SK-N-MC (cell line): ENCODE measurements around the gene MFAP3L.

ENCODE experiments used
- DNase-seq: peaks from one replicate; pipeline ENCODE4 v3.0.0-alpha.2; 2011; ENCODE audit warnings: low read depth, low spot score
- H3K27ac ChIP-seq: fragments of 200-600 bp; sonication (generic); 2 replicates; pipeline ENCODE4 v1.5.1; 2016; ENCODE audit warnings: mixed run types
- H3K36me3 ChIP-seq: fragments of 200-600 bp; sonication (generic); 2 replicates; pipeline ENCODE4 v1.6.1; 2017; ENCODE audit warnings: antibody characterized with exemption, low read length, mixed read lengths; ENCODE audit not compliant: insufficient read depth
- H3K4me3 ChIP-seq: fragments of 200-600 bp; sonication (generic); 2 replicates; pipeline ENCODE4 v1.5.1; 2016
- H3K9ac ChIP-seq: fragments of 200-600 bp; sonication (generic); 2 replicates; pipeline ENCODE4 v1.8.0; 2017; ENCODE audit warnings: mixed run types, mixed read lengths; ENCODE audit not compliant: insufficient read length
- H3K9me3 ChIP-seq: fragments of 200-600 bp; sonication (generic); 2 replicates; pipeline ENCODE4 v1.6.1; 2017; ENCODE audit warnings: low read depth, mild to moderate bottlenecking, antibody characterized with exemption, low read length, moderate library complexity, mixed read lengths
- EZH2 ChIP-seq: fragments of 200-600 bp; sonication (generic); IDR thresholded peaks from one replicate; pipeline ENCODE4 v1.6.1; 2017; ENCODE audit warnings: antibody characterized with exemption
- FOXP2 ChIP-seq: optimal IDR thresholded peaks from 2 replicates; pipeline ENCODE3; 2011; ENCODE audit warnings: mild to moderate bottlenecking, moderate library complexity; ENCODE audit not compliant: insufficient read depth; ENCODE audit errors: extremely low read length, control extremely low read depth
- POLR2AphosphoS5 ChIP-seq: IDR thresholded peaks from 2 replicates; pipeline ENCODE4 v1.6.1; 2012; ENCODE audit warnings: mild to moderate bottlenecking, low read depth, low read length, borderline replicate concordance

MFAP3L gene

DNA sequence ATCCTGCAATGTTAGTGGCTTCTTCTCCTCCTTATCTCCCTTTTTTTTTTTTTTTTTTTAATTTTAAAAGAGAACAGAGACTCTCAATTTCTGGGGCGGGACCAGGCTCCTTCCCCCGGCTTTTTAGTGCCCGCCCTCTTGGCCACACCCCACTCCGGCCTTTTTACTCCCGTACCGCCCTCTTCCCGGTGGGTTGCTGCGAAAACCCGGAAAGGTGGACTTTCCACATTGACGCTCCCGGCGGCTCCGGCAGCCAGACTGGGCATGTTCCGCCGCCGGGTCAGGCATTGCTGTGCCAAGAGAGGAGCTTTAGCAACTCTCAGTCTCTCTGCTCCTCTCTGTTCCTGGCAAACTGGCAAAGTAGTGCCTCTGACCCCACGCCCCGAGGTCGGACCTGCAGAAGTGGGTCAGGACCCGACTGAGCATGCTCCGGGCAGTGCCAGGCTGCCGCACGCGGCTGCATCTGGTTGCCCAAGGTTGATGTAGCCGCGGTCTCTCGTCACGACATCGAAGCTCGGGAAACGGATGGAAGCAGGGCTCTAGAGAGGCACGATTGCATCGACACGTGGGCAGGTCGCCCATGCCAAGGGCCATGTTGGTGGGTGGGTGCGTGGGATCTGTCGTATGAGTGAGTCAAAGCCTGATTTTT, 1.1 kb upstream of the MFAP3L start:
- TF ChIP-seq POLR2AphosphoS5, result no peak
- TF ChIP-seq FOXP2, result peak; percentile 35
- no peak for TF ChIP-seq EZH2
- Histone ChIP-seq H3K4me3 (peak overlapping the region; percentile 93), H3K27ac (peak overlapping the region; percentile 39; the same call in 1 of the 2 replicates), H3K9me3 (no peaks in the 10 kb centered on the region), H3K36me3 (no peaks in the 10 kb centered on the region), H3K9ac (peak overlapping the region; percentile 80)
- DNase-seq, result peak; percentile 80

GRCh38 chr4:170025523-170026252, 507 bp downstream of the MFAP3L start:
- peak overlapping the region; percentile 93 for H3K4me3 ChIP-seq
- H3K9ac ChIP-seq, result peak overlapping the region; percentile 24
- no peak for DNase-seq
- no peak for TF ChIP-seq POLR2AphosphoS5
- H3K27ac ChIP-seq, result no peak overlapping the region
- H3K9me3 ChIP-seq, result no peaks in the 10 kb centered on the region
- no peaks in the 10 kb centered on the region for H3K36me3 ChIP-seq

GRCh38 chr4:170022211-170022610, 4.0 kb downstream of the MFAP3L start:
- Histone ChIP-seq H3K4me3 (no peak overlapping the region), H3K9ac (no peak overlapping the region), H3K9me3 (no peaks in the 10 kb centered on the region), H3K27ac (no peak overlapping the region), H3K36me3 (no peaks in the 10 kb centered on the region)
- no peak for DNase-seq
- no peak for TF ChIP-seq EZH2
- no peak for TF ChIP-seq POLR2AphosphoS5
- no peak for TF ChIP-seq FOXP2

DNA sequence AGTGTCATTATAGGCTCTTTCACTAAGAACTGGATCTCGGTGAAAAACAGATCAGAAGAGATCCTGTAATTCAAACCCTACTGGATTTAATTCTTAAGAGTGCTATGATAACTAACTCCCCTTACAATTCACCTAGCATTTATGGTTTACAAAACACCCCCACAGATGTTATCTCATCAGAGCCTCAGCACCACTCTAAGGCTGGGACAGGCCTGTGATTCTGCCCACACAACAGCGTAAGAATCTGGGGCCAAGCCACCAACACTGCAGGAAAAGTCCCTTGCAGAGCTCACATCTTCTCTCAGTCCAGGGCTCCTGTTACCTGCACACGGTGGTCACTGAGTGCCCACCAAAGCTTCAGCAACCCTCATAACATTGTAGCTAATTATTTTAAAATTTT, 8.9 kb downstream of the MFAP3L start:
- H3K27ac ChIP-seq, result no peak overlapping the region
- H3K9me3 ChIP-seq, result no peaks in the 10 kb centered on the region
- no peak for DNase-seq
- no peak overlapping the region for H3K9ac ChIP-seq
- no peaks in the 10 kb centered on the region for H3K36me3 ChIP-seq
- no peak overlapping the region for H3K4me3 ChIP-seq
- no peak for TF ChIP-seq POLR2AphosphoS5
- no peak for TF ChIP-seq EZH2
- no peak for TF ChIP-seq FOXP2

GRCh38 chr4:170015285-170015684, 10.9 kb downstream of the MFAP3L start:
- Histone ChIP-seq H3K36me3 (no peaks in the 10 kb centered on the region), H3K9ac (no peak overlapping the region), H3K9me3 (no peaks in the 10 kb centered on the region), H3K4me3 (no peak overlapping the region), H3K27ac (no peak overlapping the region)
- no peak for DNase-seq
- TF ChIP-seq EZH2, result no peak
- no peak for TF ChIP-seq POLR2AphosphoS5
- TF ChIP-seq FOXP2, result no peak

DNA sequence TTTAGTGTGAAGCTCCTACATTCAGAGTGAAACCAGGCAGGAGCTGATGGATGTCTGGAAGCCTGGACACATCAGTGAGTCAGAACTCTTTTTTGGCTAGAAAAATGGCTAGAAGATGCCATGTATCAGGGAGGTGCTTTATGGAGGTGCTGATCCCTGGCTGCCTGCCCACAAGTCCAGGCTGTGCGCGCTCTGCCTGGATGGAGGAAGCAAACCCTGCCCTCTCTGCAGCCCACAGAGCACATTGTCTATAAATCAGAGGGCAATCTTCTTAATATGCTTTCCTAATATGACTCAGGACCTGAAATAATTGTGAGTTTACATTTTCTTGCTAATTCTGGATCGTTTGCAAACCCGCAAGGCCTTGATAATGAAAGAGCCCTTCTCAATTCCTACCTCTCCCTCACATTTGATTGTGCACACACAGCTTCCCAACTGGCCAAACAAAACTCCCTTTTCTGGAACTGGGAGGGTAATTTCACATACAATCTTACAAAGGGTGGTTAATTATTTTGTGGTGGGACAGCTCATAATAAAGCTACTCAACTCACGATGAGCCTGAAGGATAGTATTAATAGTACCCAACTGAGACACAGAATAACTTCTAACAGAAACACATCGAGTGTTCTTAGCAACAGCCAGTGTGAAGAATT, 11.7 kb downstream of the MFAP3L start:
- H3K9ac ChIP-seq, result no peak overlapping the region
- H3K9me3 ChIP-seq, result no peaks in the 10 kb centered on the region
- no peaks in the 10 kb centered on the region for H3K36me3 ChIP-seq
- no peak overlapping the region for H3K27ac ChIP-seq
- TF ChIP-seq FOXP2, result no peak
- no peak for DNase-seq
- no peak overlapping the region for H3K4me3 ChIP-seq

- no peak overlapping the region for H3K4me3 ChIP-seq
- no peak overlapping the region for H3K27ac ChIP-seq
- H3K9me3 ChIP-seq, result no peaks in the 10 kb centered on the region
- no peaks in the 10 kb centered on the region for H3K36me3 ChIP-seq
- no peak for DNase-seq
- H3K9ac ChIP-seq, result no peak overlapping the region
- TF ChIP-seq FOXP2 (no peak), EZH2 (no peak), POLR2AphosphoS5 (no peak)
These were observed 13.6 kb downstream of the MFAP3L start for GRCh38 chr4:170012629-170012958.

DNA sequence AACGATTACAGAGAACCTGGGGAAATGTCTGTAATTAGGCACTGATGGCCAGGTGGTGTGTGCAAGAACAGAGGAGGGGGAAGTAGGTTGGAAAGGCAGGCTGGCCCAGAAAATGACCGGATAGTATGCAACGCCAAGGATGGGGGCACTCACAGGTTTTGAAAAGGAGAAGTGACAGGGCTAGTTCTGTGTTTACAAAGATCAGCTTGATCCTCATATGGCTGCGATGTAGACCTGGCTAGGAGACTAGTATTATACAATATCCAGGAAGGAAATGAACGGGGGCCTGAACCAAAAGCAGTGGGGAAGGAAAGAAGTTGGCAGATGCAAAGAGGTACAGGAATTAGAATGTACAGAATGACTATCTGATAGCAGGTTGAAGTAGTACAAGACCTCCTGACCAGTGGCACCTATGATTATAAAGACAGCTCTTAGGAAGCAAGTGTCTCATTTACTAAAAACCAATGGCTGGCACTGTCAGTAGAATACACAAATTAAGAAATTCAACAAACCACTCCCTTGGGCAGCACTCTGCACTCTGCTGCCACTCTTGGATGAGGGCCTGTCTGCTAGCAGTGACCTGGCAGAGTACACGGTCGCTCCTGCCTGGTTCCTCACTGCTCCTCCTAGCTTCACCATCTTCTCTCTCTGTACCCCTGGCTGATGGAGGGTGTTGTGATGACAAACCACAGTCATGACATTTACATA, 14.1 kb downstream of the MFAP3L start:
- Histone ChIP-seq H3K36me3 (no peaks in the 10 kb centered on the region), H3K27ac (no peak overlapping the region), H3K4me3 (no peak overlapping the region), H3K9ac (no peak overlapping the region), H3K9me3 (no peaks in the 10 kb centered on the region)
- no peak for DNase-seq
- TF ChIP-seq EZH2, result no peak
- TF ChIP-seq FOXP2, result no peak
- TF ChIP-seq POLR2AphosphoS5, result no peak

GRCh38 chr4:170009291-170009690, 16.9 kb downstream of the MFAP3L start:
- Histone ChIP-seq H3K9ac (no peak overlapping the region), H3K36me3 (no peaks in the 10 kb centered on the region)
- DNase-seq, result no peak

More at GRCh38 chr4:170009291-170009690, 16.9 kb downstream of the MFAP3L start:
- no peaks in the 10 kb centered on the region for H3K9me3 ChIP-seq
- TF ChIP-seq POLR2AphosphoS5 (no peak), FOXP2 (no peak), EZH2 (no peak)
- no peak overlapping the region for H3K27ac ChIP-seq
- no peak overlapping the region for H3K4me3 ChIP-seq
